Activated T-helper 9 cell treated with anti-CD3 and anti-CD28 coated beads, Interleukin-2, amount 50 U/mL, for 16 hours (primary cell): ENCODE data around the gene NXPE1.
"Not testable (repeated sequence)": the region's sequence is repeated elsewhere in the genome, so short reads cannot be mapped to it uniquely, and the experiment has no call there.

Source experiments
- DNase-seq: peaks from one replicate; pipeline ENCODE4 v3.0.0-alpha.2; 2020; ENCODE audit warnings: low read depth

The NXPE1 gene

GRCh38 chr11:114559425-114560310 is at the start of gene NXPE1:
NXPE1 (minus strand) TSS chr11:114559881; CDS start chr11:114551201, 8,680 bp downstream.
- no peak for DNase-seq

- DNase-seq, result no peak
Measured at GRCh38 chr11:114609429-114609828, 49.7 kb upstream of the NXPE1 start.

GRCh38 chr11:114608605-114609004 is 48.9 kb upstream of the NXPE1 start:
- not testable (repeated sequence) for DNase-seq

- no peak for DNase-seq
Measured at GRCh38 chr11:114607753-114608459, 48.2 kb upstream of the NXPE1 start.

GRCh38 chr11:114606802-114607075 is 47.1 kb upstream of the NXPE1 start:
- not testable (repeated sequence) for DNase-seq

- DNase-seq, result no peak
Measured at GRCh38 chr11:114606003-114606801, 46.5 kb upstream of the NXPE1 start.

- DNase-seq, result no peak
Measured at GRCh38 chr11:114605370-114605769, 45.7 kb upstream of the NXPE1 start.

GRCh38 chr11:114604886-114605285 is 45.2 kb upstream of the NXPE1 start:
- DNase-seq, result no peak

GRCh38 chr11:114604179-114604813 is 44.6 kb upstream of the NXPE1 start:
- DNase-seq, result no peak

GRCh38 chr11:114603151-114603550 is 43.5 kb upstream of the NXPE1 start:
- DNase-seq, result not testable (repeated sequence)

GRCh38 chr11:114598461-114598860 is 38.8 kb upstream of the NXPE1 start:
- DNase-seq, result no peak

GRCh38 chr11:114596175-114596919 is 36.7 kb upstream of the NXPE1 start:
- DNase-seq, result no peak

GRCh38 chr11:114595571-114595970 is 35.9 kb upstream of the NXPE1 start, which contains the start of gene NXPE4:
NXPE4 (minus strand) TSS chr11:114595786; CDS start chr11:114594759, 1,027 bp downstream.
- no peak for DNase-seq

GRCh38 chr11:114594703-114595102 is 35.0 kb upstream of the NXPE1 start:
- DNase-seq, result no peak

- no peak for DNase-seq
Measured at GRCh38 chr11:114587398-114587953, 27.8 kb upstream of the NXPE1 start.

GRCh38 chr11:114586797-114587196 is 27.1 kb upstream of the NXPE1 start:
- DNase-seq, result no peak

GRCh38 chr11:114571712-114572111 is 12.0 kb upstream of the NXPE1 start:
- no peak for DNase-seq

- no peak for DNase-seq
Measured at GRCh38 chr11:114569801-114570200, 10.1 kb upstream of the NXPE1 start.

GRCh38 chr11:114566276-114566675 is 6.6 kb upstream of the NXPE1 start:
- no peak for DNase-seq

GRCh38 chr11:114564831-114565230 is 5.2 kb upstream of the NXPE1 start:
- no peak for DNase-seq

- no peak for DNase-seq
Measured at GRCh38 chr11:114563077-114563476, 3.4 kb upstream of the NXPE1 start.
